Femur (tissue), 1 donor: ENCODE results near the gene AFAP1.
A peak's percentile ranks its signal among the peaks of the same experiment; 100 is the strongest.

Experiments used
- DNase-seq: peaks from one replicate; pipeline ENCODE4 v3.0.0-alpha.2; 2017

AFAP1 gene

GRCh38 chr4:7781366-7781765, 158.3 kb downstream of the AFAP1 start:
- DNase-seq: no peak

- no peak for DNase-seq
Observed at GRCh38 chr4:7780751-7781348, 158.8 kb downstream of the AFAP1 start.

GRCh38 chr4:7779432-7779768, 160.3 kb downstream of the AFAP1 start:
- DNase-seq: peak; percentile 78

- DNase-seq: no peak
Observed at GRCh38 chr4:7778510-7779431, 160.9 kb downstream of the AFAP1 start.

- DNase-seq: peak; percentile 65
Observed at GRCh38 chr4:7777871-7778509, 161.7 kb downstream of the AFAP1 start.

GRCh38 chr4:7777017-7777710, 162.5 kb downstream of the AFAP1 start:
- no peak for DNase-seq

- DNase-seq: no peak
Observed at GRCh38 chr4:7775396-7775795, 164.3 kb downstream of the AFAP1 start.

- DNase-seq: no peak
Observed at GRCh38 chr4:7774301-7775294, 165.1 kb downstream of the AFAP1 start.

GRCh38 chr4:7773401-7774180, 166.1 kb downstream of the AFAP1 start:
- DNase-seq: no peak

- DNase-seq: peak; percentile 66
Observed at GRCh38 chr4:7772711-7773385, 166.8 kb downstream of the AFAP1 start.

GRCh38 chr4:7771541-7772507, 167.8 kb downstream of the AFAP1 start:
- no peak for DNase-seq

GRCh38 chr4:7771056-7771455, 168.6 kb downstream of the AFAP1 start:
- DNase-seq: no peak

- DNase-seq: peak; percentile 56
Observed at GRCh38 chr4:7770224-7771050, 169.2 kb downstream of the AFAP1 start.

GRCh38 chr4:7769396-7770223, 170.1 kb downstream of the AFAP1 start:
- DNase-seq: no peak

GRCh38 chr4:7768736-7769135, 170.9 kb downstream of the AFAP1 start:
- no peak for DNase-seq

GRCh38 chr4:7767966-7768365, 171.7 kb downstream of the AFAP1 start:
- no peak for DNase-seq

GRCh38 chr4:7767526-7767925, 172.1 kb downstream of the AFAP1 start:
- DNase-seq: no peak
